ENCODE measurements around the gene TRAPPC2. TPM values are rescaled to one million over a fixed set of nuclear protein-coding genes. Genes with fewer than 3 reads are reported as not detected.

TRAPPC2 gene
- total RNA-seq = 17.8 and 18.9 TPM in 2 replicates

DNA sequence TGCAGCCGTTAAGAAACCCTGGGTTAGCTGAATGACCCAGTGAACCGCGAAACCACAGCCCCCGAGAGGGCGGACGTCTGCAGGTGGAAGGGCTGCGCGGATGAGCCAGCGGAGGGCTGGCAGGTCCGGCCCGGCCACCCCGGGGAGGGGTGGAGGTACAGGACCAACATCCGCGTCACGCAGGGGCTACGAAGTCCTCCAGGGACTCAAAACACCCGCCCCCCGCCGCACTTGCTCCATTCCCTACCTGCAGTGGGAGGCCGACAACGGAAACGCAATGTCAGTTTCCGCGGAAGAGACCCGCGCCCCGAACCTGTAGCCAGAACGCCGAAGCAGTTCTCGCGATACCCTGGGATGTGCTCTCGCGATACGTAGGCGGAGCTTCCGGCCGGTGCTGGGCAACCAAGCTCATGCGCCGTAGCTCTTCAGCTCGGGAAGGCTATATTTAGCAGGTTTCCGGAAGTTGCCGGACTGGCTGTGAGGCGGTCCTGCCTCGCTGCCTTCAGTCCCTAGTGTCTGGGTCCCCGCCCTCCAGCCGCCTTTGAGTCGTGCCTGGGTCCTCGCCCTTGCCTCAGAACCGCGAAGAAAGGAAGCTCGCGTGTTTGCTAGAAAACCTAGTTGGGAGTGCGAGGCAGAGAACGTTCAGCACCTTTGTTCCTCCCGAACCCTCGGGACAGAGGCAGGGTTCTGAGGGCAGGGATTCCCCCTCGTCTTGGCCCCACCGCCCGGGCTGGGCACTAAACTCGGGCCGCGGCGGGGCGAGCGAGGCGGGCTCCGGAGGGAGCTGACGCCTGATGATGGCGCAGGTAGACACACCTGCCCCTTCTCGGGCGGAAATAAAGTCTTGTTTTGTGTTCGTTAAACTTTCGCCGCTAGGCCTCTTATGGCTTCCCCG, at the start of gene TRAPPC2, which contains the start of gene OFD1:
Gene TRAPPC2 (minus strand): TSS at position 343 of the 895 bp plus-strand sequence. CDS start 14,657 bp downstream, outside the sequence.
Gene OFD1 (plus strand): TSS at position 471 of the 895 bp plus-strand sequence. CDS start 324 bp downstream, at position 795.

DNA sequence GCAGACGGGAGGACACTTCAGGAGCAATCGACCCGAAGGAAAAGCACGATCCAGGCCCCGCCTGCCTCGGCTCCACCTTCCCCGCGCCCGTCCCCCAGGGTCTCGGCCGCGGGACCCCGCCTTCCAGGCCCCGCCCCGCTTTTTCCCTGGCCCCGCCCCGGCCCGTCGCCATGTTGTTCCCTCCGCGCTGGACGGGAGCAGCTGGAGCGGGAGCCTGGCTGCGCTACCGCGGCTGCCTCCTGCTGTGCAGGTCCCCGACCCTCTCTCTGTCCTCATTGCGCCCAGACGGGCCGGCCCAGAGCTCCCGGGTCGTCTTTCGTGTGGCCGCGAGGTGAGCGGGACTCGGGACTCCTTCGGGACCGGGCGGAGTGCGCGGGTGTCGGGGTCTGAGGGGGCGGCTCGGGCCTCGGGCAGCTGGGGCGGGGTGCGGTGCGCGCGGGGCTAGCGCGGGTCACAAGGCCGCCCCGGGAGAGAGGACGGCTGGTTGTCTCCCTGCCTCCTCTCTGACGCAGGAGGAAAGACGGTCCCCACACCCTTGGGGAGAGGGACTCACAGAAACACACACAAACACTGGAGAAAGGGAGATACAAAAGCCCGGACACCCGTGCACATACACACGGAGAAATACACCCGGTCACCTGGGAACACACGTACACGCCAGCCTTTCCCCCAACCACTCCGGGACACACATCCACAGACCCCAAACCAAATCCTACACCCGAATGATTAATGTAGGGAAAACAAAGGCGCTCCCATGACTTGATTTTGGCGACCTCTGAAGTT, 45.3 kb downstream of the TRAPPC2 start, which contains the start of gene RAB9A:
Gene RAB9A (plus strand): TSS at position 171 of the 783 bp plus-strand sequence. CDS start 19,619 bp downstream, outside the sequence.

Other genes starting within 250 kb of the TRAPPC2 start
- not detected in 2 replicates for gene EGFL6, start 165.0 kb downstream of the TRAPPC2 start, total RNA-seq
- 2.7 and 7.0 TPM in 2 replicates for gene TCEANC, start 81.5 kb downstream of the TRAPPC2 start, total RNA-seq
- 22.0 and 39.5 TPM in 2 replicates for gene RAB9A, start 45.5 kb downstream of the TRAPPC2 start, total RNA-seq
- gene OFD1, start 128 bp upstream of the TRAPPC2 start, total RNA-seq = 7.5 and 13.2 TPM in 2 replicates
- 3.1 and 5.4 TPM in 2 replicates for gene GPM6B, start 82.5 kb upstream of the TRAPPC2 start, total RNA-seq